HPDE6-E6E7 (cell line): ENCODE measurements around the gene TMCO1.
"Not testable (repeated sequence)": the region's sequence is repeated elsewhere in the genome, so short reads cannot be mapped to it uniquely, and the experiment has no call there.

Experiments
- DNase-seq: peaks from one replicate; pipeline ENCODE4 v3.0.0; 2011; ENCODE audit warnings: missing footprints; ENCODE audit errors: extremely low spot score

TMCO1 gene

DNA sequence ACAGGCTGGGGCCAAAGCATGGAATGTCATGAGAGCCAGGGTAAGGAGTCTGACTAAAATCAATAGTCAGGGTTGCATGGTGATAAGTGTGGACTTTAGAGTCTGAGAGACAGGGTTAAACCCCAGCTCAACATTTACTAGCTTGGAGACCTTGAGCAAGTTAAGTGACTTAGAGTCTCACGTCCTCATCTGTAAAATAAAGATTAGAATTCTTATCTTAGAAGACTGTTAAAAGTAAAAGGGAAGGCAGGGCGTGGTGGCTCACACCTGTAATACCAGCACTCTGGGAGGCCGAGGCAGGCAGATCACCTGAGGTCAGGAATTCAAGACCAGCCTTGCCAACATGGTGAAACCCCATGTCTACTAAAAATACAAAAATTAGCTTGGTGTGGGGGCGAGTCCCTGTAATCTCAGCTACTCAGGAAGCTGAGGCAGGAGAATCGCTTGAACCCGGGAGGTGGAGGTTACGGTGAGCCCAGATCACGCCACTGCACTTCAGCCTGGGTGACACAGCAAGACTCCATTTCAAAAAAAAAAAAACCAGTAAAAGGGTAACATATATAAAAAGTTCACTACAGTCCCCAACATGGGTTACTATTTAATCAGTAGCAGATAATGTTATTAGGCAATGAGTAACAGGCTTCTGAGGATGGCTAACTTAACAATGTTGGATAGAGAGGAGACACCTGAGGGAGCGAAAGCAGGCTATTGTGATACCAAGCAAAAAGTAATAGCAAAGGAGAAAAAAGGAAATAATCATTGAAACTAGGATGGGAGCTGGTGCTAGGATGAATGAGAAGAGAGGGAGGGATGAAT lies 20.8 kb downstream of the TMCO1 start:
- DNase-seq, result no peak

DNA sequence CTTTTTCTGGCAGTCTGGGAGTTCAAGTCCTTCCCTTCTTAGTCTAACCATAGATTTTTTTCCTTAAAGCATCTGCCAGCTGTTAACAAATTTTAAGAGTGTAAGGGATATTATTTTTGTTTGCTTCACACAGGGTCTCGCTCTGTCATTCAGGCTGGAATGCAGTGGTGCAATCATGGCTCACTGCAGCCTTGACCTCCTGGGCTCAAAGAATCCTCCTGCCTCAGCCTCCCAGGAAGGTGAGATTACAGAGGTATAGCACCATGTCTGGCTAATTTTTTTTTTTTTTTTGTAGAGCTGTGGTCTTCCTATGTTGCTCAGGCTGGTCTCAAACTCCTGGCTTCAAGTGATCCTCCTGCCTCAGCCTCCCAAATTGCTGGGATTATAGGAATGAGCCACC lies 23.8 kb downstream of the TMCO1 start:
- DNase-seq, result not testable (repeated sequence)

DNA sequence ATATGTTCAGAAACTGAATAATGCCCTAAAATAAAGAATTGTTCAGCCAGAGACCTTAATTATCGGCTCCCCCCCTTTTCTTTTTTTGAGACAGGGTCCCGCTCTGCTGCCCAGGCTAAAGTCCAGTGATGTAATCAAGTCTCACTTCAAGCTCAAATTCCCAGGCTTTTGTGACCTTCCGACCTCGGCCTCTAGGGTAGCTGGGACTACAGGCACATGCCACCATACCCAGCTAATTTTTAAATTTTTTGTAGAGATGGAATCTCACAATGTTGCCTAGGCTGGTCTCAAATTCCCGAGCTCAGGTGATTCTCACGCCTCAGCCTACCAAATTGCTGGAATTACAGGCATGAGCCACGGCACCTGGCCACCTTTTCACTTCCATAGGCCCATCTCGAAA lies 26.5 kb downstream of the TMCO1 start:
- no peak for DNase-seq

DNA sequence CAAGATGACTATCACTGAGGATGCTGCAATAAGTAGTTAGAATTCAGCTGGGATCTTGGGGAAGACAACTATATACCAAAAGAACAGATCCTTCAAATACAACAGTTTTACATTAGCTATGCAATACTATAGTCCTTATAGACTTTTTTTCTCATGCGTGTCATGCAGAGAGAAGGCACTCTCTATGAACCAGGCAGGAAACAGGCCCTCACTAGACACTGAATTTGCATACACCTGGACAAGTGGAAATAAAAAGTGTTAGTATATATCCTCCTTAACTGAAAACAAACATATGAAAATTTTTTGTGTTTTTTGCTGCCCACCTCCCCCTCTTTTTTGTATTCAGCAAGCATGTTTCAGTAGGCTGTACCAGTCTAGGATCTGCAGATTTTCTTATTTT lies 29.9 kb downstream of the TMCO1 start:
- no peak for DNase-seq

DNA sequence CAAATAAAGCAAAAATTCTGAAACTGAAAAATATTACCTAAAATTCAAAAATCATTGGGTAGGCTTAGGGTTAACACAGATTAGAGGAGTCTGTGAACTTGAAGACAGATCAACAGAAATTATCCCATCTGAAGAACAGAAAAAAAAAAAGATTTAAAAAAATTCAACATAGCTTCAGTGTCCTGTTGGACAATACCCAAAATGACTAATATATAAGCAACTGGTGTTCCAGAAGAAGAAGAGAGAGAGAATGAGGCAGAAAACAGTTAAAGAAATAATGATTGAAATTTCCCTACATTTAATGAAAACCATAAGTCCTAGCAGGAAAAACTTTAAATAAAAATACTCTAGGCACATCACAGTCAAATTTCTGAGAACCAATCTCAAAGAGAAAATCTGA lies 31.5 kb downstream of the TMCO1 start:
- DNase-seq, result no peak

DNA sequence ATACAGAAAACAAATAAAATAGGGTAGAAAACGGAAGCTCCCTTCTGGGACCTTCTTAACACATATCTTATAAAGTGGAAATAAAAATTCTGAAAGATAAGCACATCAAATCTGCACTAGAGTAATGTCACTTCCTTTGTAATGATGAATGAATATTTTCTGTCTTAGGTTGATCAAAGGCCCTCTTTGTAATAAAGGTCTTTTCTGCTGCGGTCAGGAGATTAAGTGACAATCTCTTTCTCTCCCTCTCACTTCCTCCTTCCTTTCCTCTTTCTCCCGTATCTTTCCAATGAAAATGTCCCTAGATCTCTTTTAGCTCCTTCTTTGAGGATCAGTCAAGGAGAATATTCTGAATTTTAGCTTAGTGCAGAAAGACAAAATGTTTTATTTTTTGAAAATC lies 33.8 kb downstream of the TMCO1 start:
- no peak for DNase-seq

DNA sequence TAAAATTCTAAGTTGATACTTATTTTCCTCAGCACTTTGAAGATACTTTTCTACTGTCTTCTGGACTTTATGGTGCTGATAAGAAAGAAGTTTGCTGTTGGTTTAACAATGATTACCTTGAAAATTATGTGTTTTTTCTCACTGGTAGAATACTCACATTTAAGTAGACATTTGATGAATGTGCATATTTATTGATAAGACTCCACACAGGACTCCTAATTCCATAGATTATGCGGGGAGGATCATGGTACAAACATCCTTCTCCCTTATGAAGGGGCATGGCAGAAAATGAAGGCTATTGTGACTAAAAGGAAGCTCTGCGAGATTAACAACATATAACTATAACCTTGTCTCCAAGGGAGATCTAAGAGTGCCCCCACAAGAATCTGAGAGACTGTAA lies 41.8 kb downstream of the TMCO1 start:
- no peak for DNase-seq

DNA sequence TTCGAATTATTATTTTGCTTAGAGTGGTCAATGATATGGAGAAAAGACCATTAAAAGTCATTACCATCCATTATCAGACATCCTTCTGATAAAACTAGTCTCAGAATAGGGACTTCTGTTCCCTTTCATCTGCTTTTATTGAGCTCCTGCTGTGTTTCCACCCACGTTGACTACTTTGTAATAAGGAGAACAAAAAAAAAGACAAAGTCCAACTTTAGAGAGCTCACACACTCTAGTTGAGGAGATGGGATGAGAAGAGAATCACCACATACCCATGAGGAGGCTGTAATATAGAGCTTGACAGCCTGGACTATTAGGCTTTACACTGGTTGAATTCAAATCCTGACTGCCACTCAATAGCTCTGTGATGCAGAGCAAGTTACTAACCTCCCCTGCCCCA lies 42.5 kb downstream of the TMCO1 start:
- no peak for DNase-seq

DNA sequence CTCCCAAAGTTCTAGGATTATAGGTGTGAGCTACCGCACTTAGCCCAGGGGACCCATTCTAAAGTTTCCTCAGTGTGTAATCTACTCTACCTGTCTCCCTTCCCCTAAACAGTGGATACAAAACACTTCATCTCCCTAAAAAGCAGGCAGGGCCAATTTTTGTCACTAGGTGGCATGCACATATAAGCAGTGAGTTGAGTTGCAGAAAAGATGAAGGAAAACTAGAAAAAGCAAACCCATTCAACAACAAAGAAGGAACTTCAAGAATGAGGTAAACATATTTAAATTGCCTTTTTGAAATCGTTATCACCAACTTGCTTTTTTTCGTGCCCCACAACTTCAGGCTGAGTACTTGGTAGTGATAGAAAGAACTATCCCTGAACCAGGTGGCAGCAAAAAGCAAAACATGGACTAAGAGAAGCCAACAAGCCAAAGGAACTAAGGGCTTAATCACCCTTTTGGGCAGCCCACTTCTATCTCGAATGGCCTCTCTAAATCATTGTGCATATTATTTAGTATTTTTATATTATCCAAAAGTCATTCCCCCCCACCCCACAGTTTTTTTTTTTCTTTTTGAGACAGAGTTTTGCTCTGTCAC lies 50.7 kb downstream of the TMCO1 start:
- DNase-seq, result peak; percentile 34

DNA sequence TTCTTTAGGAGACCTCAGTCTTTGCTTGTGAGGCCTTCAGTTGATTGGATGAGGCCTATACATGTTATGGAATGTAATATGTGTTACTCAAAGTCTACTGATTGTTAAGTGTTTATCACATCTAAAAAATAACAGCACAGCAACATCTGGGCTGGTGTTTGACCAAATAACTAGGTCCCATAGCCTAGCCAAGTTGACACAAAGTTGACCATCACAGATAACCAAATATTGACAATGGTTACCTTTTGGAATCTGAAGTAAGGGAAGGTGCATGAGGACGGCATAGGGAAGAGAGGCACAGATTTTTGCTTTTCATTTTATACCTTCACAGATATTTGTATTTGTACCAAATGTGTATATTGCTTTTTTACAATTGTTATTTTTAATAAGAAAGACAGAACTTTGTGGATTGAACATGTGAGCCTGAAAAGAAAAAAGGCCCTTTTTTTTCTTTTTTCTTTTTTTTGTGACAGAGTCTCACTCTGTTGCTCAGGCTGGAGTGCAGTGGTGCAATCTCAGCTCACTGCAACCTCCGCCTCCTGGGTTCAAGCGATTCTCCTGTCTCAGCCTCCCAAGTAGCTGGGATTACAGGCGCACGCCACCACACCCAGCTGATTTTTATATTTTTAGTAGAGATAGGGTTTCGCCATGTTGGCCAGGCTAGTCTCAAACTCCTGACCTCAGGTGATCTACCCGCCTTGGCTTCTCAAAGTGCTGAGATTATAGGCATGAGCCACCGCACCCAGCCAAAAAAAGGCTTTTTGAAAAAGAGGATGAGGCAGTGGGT lies 52.2 kb downstream of the TMCO1 start:
- not testable (repeated sequence) for DNase-seq

DNA sequence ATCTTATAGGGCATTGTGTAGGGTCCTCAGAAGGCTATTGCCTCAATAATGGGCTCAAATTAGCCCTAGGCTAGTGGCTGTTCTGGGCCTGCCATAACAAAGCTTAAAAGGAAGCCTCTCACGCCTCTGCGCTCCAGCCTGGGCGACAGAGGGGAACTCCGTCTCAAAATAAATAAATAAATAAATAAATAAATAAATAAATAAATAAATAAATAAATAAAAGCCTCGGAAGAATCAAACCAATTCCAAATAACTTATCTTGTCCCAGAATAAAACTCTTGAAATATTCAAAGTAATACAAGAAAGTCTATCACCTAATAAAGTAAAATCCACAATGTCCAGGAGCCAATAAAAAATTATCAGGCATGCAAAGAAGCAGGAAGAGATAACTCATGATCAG lies 55.9 kb downstream of the TMCO1 start:
- DNase-seq, result no peak

DNA sequence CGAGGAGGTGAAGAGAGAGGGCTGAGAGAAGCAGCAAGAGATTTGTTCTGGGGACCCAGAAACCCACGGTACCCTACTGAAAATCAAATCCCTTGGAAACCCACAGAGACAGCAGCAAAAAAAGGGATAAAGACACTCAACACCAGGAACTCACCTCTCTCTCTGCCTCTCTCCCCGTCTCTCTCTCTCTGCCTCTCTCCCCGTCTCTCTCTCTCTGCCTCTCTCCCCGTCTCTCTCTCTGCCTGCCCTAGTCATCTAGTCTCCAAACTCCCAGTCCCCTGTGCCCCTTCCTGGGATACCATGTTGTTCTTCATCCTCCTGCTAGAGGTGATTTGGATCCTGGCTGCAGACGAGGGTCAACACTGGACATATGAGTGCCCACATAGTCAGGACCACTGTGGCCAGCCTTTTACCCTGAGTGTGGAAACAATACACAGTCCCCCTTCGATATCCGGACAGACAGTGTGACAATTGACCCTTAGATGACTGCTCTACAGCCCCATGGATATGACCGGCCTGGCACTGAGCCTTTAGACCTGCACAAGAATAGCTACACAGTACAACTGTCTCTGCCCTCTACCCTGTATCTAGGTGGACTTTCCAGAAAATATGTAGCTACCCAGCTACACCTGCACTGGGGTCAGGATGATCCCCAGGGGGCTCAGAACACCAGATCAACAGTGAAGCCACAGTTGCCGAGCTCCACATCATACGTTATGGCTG lies 60.5 kb downstream of the TMCO1 start:
- DNase-seq, result no peak

DNA sequence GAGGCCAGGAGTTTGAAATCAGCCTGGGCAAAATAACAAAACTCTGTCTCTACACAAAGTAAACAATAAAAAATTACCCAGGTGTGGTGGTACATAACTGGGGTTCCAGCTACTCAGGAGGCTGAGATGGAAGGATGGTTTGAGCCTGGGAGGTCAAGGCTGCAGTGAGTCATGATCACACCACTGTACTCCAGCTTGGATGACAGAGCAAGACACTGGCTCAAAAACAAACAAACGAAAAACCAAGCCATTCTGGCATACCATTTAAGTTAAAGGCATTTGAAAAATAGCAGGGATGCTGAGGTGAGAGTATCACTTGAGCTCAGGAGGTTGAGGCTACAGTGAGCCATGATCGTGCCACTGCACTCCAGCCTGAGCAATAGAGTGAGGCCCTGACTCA lies 65.0 kb downstream of the TMCO1 start:
- DNase-seq, result no peak

DNA sequence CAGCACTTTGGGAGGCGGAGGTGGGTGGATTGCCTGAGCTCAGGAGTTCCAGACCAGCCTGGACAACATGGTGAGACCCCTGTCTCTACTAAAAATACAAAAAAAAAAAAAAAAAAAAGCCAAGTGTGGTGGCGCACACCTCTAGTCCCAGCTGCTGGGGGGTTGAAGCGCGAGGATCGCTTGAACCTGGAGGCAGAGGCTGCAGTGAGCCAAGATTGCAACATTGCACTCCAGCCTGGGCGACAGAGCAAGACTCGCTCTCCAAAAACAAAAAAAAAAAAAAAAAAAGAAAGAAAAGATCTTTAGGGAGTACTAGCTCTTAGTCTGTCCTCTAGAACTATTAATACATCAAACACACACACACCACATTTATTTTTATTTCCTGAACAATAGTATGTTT lies 66.7 kb downstream of the TMCO1 start:
- not testable (repeated sequence) for DNase-seq

DNA sequence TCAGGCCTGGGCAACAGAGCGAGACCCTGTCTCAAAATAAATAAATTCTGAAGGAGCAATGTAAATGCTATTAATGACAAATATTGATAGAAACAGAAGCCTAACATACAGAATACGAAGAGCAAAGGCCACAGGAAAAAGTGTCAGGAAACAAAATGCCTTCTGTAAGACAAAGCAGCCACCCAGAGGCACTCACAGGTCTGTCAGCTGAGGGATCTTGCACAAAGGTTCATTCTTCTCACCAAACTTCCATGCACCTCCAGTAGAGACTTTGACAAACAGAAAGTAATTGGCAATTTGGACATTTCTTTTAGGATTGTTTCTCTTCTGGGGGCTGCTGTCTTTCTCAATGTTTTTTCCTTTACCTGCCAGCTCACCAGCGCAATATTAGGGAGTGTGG lies 69.1 kb downstream of the TMCO1 start:
- DNase-seq, result no peak

DNA sequence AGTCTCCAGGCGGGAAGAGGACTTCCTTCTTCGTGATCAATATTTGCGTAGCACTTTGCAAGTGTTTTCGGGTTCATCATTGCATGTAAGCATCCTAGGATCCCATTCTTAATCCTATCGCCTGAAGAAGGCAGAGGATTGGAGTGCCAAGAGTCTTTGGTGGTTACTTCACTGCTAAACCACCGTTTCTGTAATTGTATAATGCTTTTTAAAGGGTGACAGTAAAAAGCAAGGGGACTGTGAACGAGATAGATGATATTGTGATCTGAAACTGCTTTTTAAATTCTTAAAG lies 70.0 kb downstream of the TMCO1 start:
- no peak for DNase-seq

DNA sequence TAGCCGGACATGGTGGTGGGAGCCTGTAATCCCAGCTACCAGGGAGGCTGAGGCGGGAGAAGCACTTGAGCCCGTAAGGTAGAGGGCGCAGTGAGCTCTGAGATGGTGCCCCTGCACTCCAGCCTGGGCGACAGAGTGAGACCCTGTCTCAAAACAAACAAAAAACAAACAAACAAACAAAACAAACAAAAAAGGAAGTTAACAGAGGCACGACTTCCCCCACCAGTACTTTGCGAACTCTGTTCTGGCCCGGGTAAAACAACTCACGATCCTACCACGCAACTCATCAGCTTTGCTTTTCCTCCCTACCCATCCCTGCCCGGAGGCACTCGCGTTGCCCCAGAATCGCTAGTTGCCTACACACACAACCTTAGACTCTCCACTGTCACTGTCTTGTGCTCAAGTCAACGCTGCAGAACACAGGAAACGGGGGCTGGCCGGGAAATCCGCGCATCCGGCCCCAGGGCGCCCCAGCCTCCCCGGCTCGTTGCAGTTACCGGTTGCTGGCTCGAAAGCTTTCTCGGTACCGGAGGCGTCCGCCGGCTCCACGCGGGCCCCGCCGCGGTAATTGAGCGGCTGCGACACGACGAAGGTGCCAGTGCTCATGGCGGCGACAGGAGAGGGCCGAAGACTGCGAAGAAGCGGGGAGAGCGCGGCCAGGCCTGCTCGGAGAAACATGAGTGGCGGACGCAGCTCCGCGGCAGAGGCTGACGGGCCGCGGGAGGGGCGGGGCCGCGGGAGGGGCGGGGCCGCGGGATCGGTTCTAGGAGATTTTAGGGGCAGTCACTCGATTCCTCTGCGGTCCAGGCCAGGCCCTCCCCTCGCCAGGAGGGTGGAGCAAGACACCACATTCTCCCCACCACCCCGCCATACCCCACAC lies 70.5 kb downstream of the TMCO1 start, which contains the start of gene ALDH9A1:
TSS of gene ALDH9A1 (minus strand) at position 682 of the 880 bp plus-strand sequence. CDS start at position 678, 4 bp downstream.
- DNase-seq, result peak; percentile 66

DNA sequence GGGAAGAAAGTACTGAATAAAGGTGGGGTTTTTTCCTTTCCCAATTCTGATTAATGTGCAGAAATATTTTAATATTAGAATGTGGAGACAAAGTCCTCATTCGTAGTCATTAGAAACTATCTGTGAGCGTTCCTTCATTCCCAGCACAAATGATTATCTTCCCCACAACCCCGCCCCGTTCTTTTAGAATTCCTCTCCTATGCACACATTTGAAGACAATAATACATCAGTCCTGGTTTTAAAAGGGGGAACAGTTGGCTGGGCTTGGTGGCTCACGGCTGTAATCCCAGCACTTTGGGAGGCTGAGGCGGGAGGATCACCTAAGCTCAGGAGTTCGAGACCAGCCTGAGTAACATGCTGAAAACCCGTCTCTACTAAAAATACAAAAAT lies 71.2 kb downstream of the TMCO1 start:
- DNase-seq, result no peak

DNA sequence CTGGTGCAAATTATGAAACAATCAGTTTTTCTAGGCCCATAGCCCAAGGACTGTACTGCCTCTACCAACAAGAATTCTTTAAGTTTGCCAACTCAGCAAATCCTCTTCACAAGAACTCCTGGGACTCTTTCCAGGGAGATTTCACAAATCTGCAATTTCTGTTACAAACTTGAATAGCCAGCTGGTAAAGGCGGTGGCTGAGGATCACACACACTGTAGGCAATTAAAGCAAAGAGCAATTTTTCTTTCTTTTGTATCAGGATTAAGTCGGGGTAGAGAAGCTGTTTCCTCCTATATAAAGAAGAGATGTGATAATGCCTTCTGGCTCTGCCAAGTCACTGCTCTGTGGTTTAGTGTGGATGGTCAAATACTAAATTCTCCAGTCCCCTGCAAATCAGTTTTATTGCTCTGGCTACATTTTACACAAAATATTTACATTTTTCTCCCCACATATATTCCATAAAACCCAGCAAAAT lies 72.0 kb downstream of the TMCO1 start:
- no peak for DNase-seq

DNA sequence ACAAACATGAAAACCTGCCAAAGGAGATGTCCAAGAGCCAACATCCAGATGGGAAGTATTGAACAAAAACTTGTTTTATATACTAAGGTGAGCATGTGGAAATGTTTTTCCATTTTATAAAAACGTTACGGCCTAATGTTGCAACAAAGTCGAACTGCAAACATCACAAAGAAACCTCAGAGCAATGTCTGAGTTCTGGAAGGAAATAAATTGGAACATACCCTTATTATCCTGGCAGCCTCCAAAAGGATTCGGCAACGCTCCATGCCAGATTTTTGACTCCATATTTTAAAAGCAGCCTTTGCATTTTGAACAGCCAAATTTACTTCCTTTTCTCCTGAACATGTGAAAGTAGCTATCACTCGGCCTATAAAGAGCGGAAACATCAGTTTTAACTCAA lies 73.6 kb downstream of the TMCO1 start:
- no peak for DNase-seq

DNA sequence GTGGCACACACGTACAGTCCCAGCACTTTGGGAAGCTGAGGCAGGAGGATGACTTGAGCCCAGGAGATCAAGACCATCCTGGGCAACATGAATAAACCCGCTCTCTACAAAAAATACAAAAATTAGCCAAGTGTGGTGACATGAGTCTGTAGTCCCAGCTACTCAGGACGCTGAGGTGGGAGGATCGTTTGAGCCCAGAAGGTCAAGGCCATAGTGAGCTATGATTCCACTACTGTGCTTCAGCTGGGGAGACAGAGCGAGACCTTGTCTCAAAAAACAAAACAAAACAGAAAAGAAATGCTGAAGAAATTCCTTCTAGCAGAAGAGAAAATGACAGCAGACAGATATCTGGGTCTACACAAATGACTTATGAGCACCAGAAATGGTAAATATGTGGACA lies 80.6 kb downstream of the TMCO1 start:
- DNase-seq, result no peak
